ENCODE data around the gene MLLT10. TPM values are rescaled to one million over a fixed set of nuclear protein-coding genes. Genes with fewer than 3 reads are reported as not detected.

Gene MLLT10
- total and polyA plus RNA-seq, 5 experiments from 2014 or later, result 3.5 to 64.7 (median 4.6) TPM

- Mint-ChIP-seq H3K27ac (peak overlapping the region in 9 of 10 donors; percentile 1 to 89 (median 76)), H3K9me3 (no peaks in the 10 kb centered on the region), H3K36me3 (peaks cover 0 to 14% (median 10%) of the 10 kb centered on the region in 3 donors), H3K4me3 (peak overlapping the region in 7 of 10 donors; percentile 2 to 50 (median 20)), H3K4me1 (peaks cover 3 to 8% (median 6%) of the 10 kb centered on the region in 4 donors), H3K27me3 (no peaks in the 10 kb centered on the region)
- ATAC-seq (peak; percentile 83 to 91), DNase-seq (peak in 4 of 10 donors; percentile 1 to 51 (median 25))
- POLR2A ChIA-PET, result interaction anchor here (1.1 kb wide), 1 partner anchor 18 kb away, joined by 3 read pairs; no protein-coding TSS in a partner anchor
Measured at GRCh38 chr10:21764466-21765189, 230.6 kb downstream of the MLLT10 start.

GRCh38 chr10:21769041-21769440 is 235.0 kb downstream of the MLLT10 start:
- peak overlapping the region in 1 of 10 donors; percentile 38 for H3K27ac Mint-ChIP-seq

GRCh38 chr10:21771219-21771618 is 237.2 kb downstream of the MLLT10 start:
- POLR2A ChIA-PET, result no interaction called here
- peak in 1 of 2 donors; percentile 33 for ATAC-seq

More at GRCh38 chr10:21769041-21769440, 235.0 kb downstream of the MLLT10 start:
- DNase-seq, result no peak
- ATAC-seq, result no peak
- Mint-ChIP-seq H3K36me3 (peaks cover 0 to 9% (median 9%) of the 10 kb centered on the region in 3 donors), H3K27me3 (no peaks in the 10 kb centered on the region), H3K4me1 (peaks cover 7 to 15% (median 13%) of the 10 kb centered on the region in 4 donors), H3K4me3 (no peak overlapping the region), H3K9me3 (peaks cover 0 to under 1% (median 0%) of the 10 kb centered on the region in 9 donors)
- POLR2A ChIA-PET, result no interaction called here

GRCh38 chr10:21776883-21777282 is 242.9 kb downstream of the MLLT10 start:
- Mint-ChIP-seq H3K4me1 (peaks cover 3 to 9% (median 6%) of the 10 kb centered on the region in 4 donors), H3K27ac (no peak overlapping the region), H3K36me3 (peaks cover 13 to 21% (median 15%) of the 10 kb centered on the region in 3 donors), H3K4me3 (no peak overlapping the region), H3K9me3 (peaks cover 0 to 22% (median 10%) of the 10 kb centered on the region in 9 donors), H3K27me3 (no peaks in the 10 kb centered on the region)
- ATAC-seq (no peak), DNase-seq (no peak)
- POLR2A ChIA-PET, result no interaction called here

More at GRCh38 chr10:21771219-21771618, 237.2 kb downstream of the MLLT10 start:
- peak in 1 of 10 donors; percentile 22 for DNase-seq
- H3K4me1 Mint-ChIP-seq, result peaks cover 4 to 9% (median 7%) of the 10 kb centered on the region in 4 donors
- H3K36me3 Mint-ChIP-seq, result peaks cover 0 to 7% (median 3%) of the 10 kb centered on the region in 3 donors
- H3K4me3 Mint-ChIP-seq, result no peak overlapping the region
- peaks cover 0 to 3% (median 0%) of the 10 kb centered on the region in 9 donors for H3K9me3 Mint-ChIP-seq
- H3K27me3 Mint-ChIP-seq, result no peaks in the 10 kb centered on the region
- peak overlapping the region in 1 of 10 donors; percentile 29 for H3K27ac Mint-ChIP-seq

GRCh38 chr10:21791276-21791675 is 257.2 kb downstream of the MLLT10 start:
- DNase-seq (no peak), ATAC-seq (no peak)
- no peaks in the 10 kb centered on the region for H3K27me3 Mint-ChIP-seq
- no peak overlapping the region for H3K4me3 Mint-ChIP-seq
- peaks cover 0 to 2% (median under 1%) of the 10 kb centered on the region in 4 donors for H3K4me1 Mint-ChIP-seq
- POLR2A ChIA-PET, result no interaction called here
- H3K9me3 Mint-ChIP-seq, result peaks cover 6 to 29% (median 20%) of the 10 kb centered on the region in 9 donors
- peaks cover 16 to 29% (median 19%) of the 10 kb centered on the region in 3 donors for H3K36me3 Mint-ChIP-seq
- no peak overlapping the region for H3K27ac Mint-ChIP-seq

Small RNAs within 50 kb of the gene (microRNA-seq; reads per million reads assigned to microRNA genes)
- not detected for gene MIR1915 (ENCODE audit: borderline microRNAs expressed)

Other genes starting within 250 kb of the MLLT10 start
- under 1 TPM in 1 of 2 experiments, not detected in 1; 0.08 TPM for gene SKIDA1, start 8.6 kb upstream of the MLLT10 start, total RNA-seq
- gene SKIDA1, start 8.6 kb upstream of the MLLT10 start, polyA plus RNA-seq, result not detected